ENCODE measurements around the gene INAFM2.

- TF ChIP-seq FOXK2 (IDR thresholded peaks at IDR 0.05) (no peak), FOXA1 (IDR thresholded peaks at IDR 0.05) (no peak), LEF1 (IDR thresholded peaks at IDR 0.05; ENCODE audit: borderline replicate concordance) (no peak), NFRKB (IDR thresholded peaks at IDR 0.05) (no peak), SP1 (IDR thresholded peaks at IDR 0.05) (no peak), TARDBP (IDR thresholded peaks at IDR 0.05) (no peak), ELF4 (IDR thresholded peaks at IDR 0.05) (no peak), BHLHE40 (IDR thresholded peaks at IDR 0.05; ENCODE audit: borderline replicate concordance) (no peak), ZNF384 (IDR thresholded peaks at IDR 0.05) (no peak), CTBP1 (IDR thresholded peaks at IDR 0.05; ENCODE audit: borderline replicate concordance) (no peak), L3MBTL2 (conservative IDR thresholded peaks at IDR 0.05) (no peak), ARNT (IDR thresholded peaks at IDR 0.05) (no peak), FOXM1 (IDR thresholded peaks at IDR 0.05; ENCODE audit: borderline replicate concordance) (no peak), HDGF (IDR thresholded peaks at IDR 0.05; ENCODE audit: borderline replicate concordance) (no peak)
Measured at GRCh38 chr15:40335938-40336743, 12.6 kb downstream of the INAFM2 start.

Measured in HEK293T (cell line).